Prostate gland (tissue), 2 donors: ENCODE measurements around the gene ABCG1. TPM values are rescaled to one million over a fixed set of nuclear protein-coding genes. Genes with fewer than 3 reads are reported as not detected.

Source experiments
- DNase-seq: peaks from one replicate; pipeline ENCODE4 v3.0.0-alpha.2; 2019; ENCODE audit warnings: low spot score
- H3K27ac ChIP-seq, 2 donors: fragments of 200-600 bp; sonication (generic); 2 replicates each; pipeline ENCODE4 v1.5.1; 2017 to 2019
- H3K27me3 ChIP-seq: fragments of 200-600 bp; sonication (generic); replicated peaks from 2 replicates; pipeline ENCODE4 v1.5.1; 2019; ENCODE audit not compliant: insufficient read depth
- H3K36me3 ChIP-seq, 2 donors: fragments of 200-600 bp; sonication (generic); 1 replicate in 1 of 2; 2 replicates in 1 of 2; pipeline versions ENCODE4 v1.5.1 to v1.8.1; 2017 to 2019
- H3K4me1 ChIP-seq: fragments of 200-600 bp; sonication (generic); replicated peaks from 2 replicates; pipeline ENCODE4 v1.5.1; 2019
- H3K4me3 ChIP-seq, 2 donors: fragments of 200-600 bp; sonication (generic); 2 replicates each; pipeline ENCODE4 v1.5.1; 2017 to 2019
- H3K9me3 ChIP-seq: fragments of 200-600 bp; sonication (generic); 2 replicates; pipeline ENCODE4 v1.5.1; 2017
- CTCF ChIP-seq, 4 experiments: fragments of 200-600 bp in 2 of 4; fragments of 450-650 bp in 2 of 4; sonication (generic) in 2 of 4; IDR thresholded peaks; 1 replicate in 3 of 4; 2 replicates in 1 of 4; pipeline ENCODE4 v1.5.1; 2016 to 2019; ENCODE audit warnings: antibody characterized with exemption in 4 of 4, mild to moderate bottlenecking in 2 of 4, moderate library complexity in 2 of 4
- POLR2A ChIP-seq: fragments of 450-650 bp; IDR thresholded peaks from one replicate; pipeline ENCODE4 v1.6.1; 2016; ENCODE audit warnings: antibody characterized with exemption, mild to moderate bottlenecking
- POLR2AphosphoS5 ChIP-seq: sonication (generic); formaldehyde crosslinking; IDR thresholded peaks from one replicate; pipeline ENCODE4 v1.6.1; 2017; ENCODE audit warnings: antibody characterized with exemption
- WGBS: methylation state at CpG from one replicate; pipeline ENCODE4 v1.1.5; 2018; 5-methylcytosine and 5-hydroxymethylcytosine counted together
- intact Hi-C: fragments of 100-400 bp; cut with DNase I; formaldehyde crosslinking; loops from one replicate; pipeline ENCODE4 v1.14.2; 2022
- total RNA-seq, 2 donors: library from RNA; depleted of rRNA; stranded (reverse); fragments of >200 nt; gene quantifications; one replicate each; pipeline ENCODE4 v1.1.0, GENCODE V29; 2016

Gene ABCG1
- total RNA-seq, 2 donors from 2014 or later: 22.7 to 28.3 TPM

GRCh38 chr21:42245331-42246193 lies 26.6 kb downstream of the ABCG1 start:
- Histone ChIP-seq H3K27ac (no peak overlapping the region), H3K36me3 (no peaks in the 10 kb centered on the region), H3K4me3 (no peak overlapping the region), H3K4me1 (no peaks in the 10 kb centered on the region), H3K9me3 (no peaks in the 10 kb centered on the region), H3K27me3 (no peaks in the 10 kb centered on the region)
- intact Hi-C loops: no loop called here
- DNase-seq: no peak
- WGBS: 45% methylated on average over 10 of the region's 10 CpGs
- no peak for TF ChIP-seq POLR2A
- TF ChIP-seq POLR2AphosphoS5: no peak
- no peak for TF ChIP-seq CTCF (IDR thresholded peaks at IDR 0.05)

GRCh38 chr21:42247716-42248115 lies 28.8 kb downstream of the ABCG1 start:
- H3K4me1 ChIP-seq: no peaks in the 10 kb centered on the region
- no peak overlapping the region for H3K4me3 ChIP-seq
- H3K9me3 ChIP-seq: no peaks in the 10 kb centered on the region
- no peaks in the 10 kb centered on the region for H3K36me3 ChIP-seq
- no peaks in the 10 kb centered on the region for H3K27me3 ChIP-seq
- 73% methylated on average over 11 of the region's 11 CpGs for WGBS
- no peak for DNase-seq
- TF ChIP-seq POLR2A (no peak), POLR2AphosphoS5 (no peak), CTCF (IDR thresholded peaks at IDR 0.05) (no peak)
- intact Hi-C loops: no loop called here
- H3K27ac ChIP-seq: no peak overlapping the region

GRCh38 chr21:42248241-42248640 lies 29.3 kb downstream of the ABCG1 start:
- H3K27me3 ChIP-seq: no peaks in the 10 kb centered on the region
- no peak for DNase-seq
- H3K4me1 ChIP-seq: no peaks in the 10 kb centered on the region
- intact Hi-C loops: no loop called here
- no peaks in the 10 kb centered on the region for H3K36me3 ChIP-seq
- no peak overlapping the region for H3K4me3 ChIP-seq
- TF ChIP-seq CTCF (IDR thresholded peaks at IDR 0.05): no peak
- TF ChIP-seq POLR2A: no peak
- no peak for TF ChIP-seq POLR2AphosphoS5
- WGBS: 76% methylated on average over 8 of the region's 8 CpGs
- no peak overlapping the region for H3K27ac ChIP-seq
- no peaks in the 10 kb centered on the region for H3K9me3 ChIP-seq

GRCh38 chr21:42248783-42249597 lies 30.1 kb downstream of the ABCG1 start:
- no peaks in the 10 kb centered on the region for H3K36me3 ChIP-seq
- H3K27me3 ChIP-seq: no peaks in the 10 kb centered on the region
- H3K4me3 ChIP-seq: no peak overlapping the region
- intact Hi-C loops: no loop called here
- H3K4me1 ChIP-seq: no peaks in the 10 kb centered on the region
- no peak for TF ChIP-seq POLR2A
- no peak for TF ChIP-seq CTCF (IDR thresholded peaks at IDR 0.05)
- TF ChIP-seq POLR2AphosphoS5: no peak
- no peak overlapping the region for H3K27ac ChIP-seq
- 94% methylated on average over 12 of the region's 12 CpGs for WGBS
- H3K9me3 ChIP-seq: no peaks in the 10 kb centered on the region
- DNase-seq: no peak
